HG03520 (cell line): ENCODE results near the gene PVR.
"Not testable (repeated sequence)": the region's sequence is repeated elsewhere in the genome, so short reads cannot be mapped to it uniquely, and the experiment has no call there.

Source experiments
- ATAC-seq: cut with Tn5 transposase; IDR thresholded peaks from one replicate; pipeline ENCODE4 v1.9.1; 2021; ENCODE audit warnings: mild to moderate bottlenecking, moderate library complexity; ENCODE audit not compliant: unreplicated experiment

The PVR gene

GRCh38 chr19:44618640-44619357, 24.9 kb upstream of the PVR start:
- ATAC-seq: no peak

DNA sequence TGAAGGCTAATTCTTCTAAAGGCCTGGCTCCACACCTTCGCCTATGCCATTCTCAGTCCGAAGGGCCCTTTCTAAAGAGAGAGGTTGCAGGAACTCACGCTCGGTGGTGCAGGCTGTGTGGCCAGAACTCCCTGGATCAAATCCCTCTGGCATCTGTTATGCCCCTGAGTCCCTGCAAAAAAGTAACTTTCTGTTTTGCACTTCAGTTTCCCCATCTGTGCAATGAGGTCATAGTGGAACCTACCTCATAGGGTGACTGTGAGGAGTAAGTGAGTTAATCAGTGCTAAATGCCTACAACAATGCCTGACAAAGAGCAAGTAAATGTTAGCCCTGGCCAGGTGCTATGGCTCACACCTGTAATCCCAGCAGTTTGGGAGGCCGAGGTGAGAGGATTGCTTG, 23.0 kb upstream of the PVR start:
- no peak for ATAC-seq

- no peak for ATAC-seq
Measured at GRCh38 chr19:44621367-44621766, 22.3 kb upstream of the PVR start.

DNA sequence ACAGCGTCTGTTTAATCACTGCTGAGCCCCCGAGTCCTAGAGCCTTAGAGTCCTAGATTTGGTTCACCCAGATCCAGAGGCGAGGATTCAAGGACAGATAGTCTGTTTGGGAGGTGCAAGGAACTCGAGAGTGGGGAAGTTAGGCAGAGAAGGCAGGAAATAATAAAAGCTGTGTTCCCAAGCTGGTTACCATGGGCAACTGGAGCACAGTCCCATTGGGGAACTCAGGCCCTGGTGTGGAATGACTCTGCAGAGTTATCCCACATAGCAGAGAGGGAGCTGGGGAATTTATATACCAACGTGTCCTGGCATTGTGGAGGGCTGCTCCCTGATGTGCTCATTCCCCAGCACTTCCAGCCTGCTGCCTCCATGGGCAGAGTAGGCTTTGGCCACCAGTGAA, 20.6 kb upstream of the PVR start:
- ATAC-seq: no peak

DNA sequence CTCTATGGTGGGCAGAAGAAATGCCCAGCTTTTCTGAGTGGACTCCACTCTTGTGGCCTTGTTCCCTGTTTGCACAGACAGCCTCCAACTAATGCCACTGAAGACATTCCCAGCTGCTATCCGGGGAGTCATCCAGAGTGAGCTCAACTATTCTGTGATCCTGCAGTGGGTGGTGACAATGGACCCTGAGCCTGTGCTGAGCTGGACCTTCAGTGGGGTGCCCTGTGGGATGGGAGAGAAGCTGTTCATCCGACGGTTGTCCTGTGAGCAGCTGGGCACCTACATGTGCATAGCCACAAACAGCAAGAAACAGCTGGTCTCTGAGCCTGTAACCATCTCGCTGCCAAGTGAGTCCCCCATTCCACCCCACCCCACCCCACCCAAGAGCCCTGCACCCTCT, 20.1 kb upstream of the PVR start:
- no peak for ATAC-seq

GRCh38 chr19:44624840-44625354, 18.8 kb upstream of the PVR start:
- ATAC-seq: no peak

DNA sequence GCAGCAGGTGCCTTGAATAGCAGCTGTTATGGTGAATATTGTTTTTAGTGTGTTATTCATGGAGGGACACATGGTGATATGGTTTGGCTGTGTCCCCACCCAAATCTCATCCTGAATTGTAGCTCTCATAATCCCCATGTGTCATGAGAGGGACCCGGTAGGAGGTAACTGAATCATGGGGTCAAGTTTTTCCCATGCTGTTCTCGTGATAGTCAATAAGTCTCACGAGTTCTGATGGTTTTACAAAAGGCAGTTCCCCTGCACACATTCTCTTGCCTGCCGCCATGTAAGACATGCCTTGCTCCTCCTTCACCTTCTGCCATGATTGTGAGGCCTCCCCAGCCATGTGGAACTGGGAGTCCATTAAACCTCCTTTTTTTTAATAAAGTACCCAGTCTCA, 18.1 kb upstream of the PVR start:
- not testable (repeated sequence) for ATAC-seq

GRCh38 chr19:44626048-44626624, 17.6 kb upstream of the PVR start:
- no peak for ATAC-seq

DNA sequence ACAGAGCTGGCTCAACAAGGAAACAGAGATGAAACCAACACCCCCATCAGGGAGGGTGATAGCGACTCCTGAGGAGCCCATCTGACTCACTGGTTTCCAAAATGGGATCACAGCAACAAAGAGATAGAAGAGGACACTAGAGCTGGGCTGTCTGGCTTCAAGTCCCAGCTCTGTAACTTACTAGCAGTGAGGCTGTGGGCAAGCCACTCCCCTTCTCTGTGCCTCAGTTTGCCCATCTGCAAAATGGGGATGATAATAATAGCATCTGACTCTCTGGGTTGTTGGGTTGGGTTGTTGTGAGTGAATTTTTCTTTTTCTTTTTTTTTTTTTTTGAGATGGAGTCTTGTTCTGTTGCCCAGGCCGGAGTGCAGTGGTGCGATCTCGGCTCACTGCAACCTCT, 16.1 kb upstream of the PVR start:
- ATAC-seq: no peak

GRCh38 chr19:44628793-44629192, 14.9 kb upstream of the PVR start:
- ATAC-seq: no peak

GRCh38 chr19:44631611-44632010, 12.1 kb upstream of the PVR start:
- ATAC-seq: not testable (repeated sequence)

GRCh38 chr19:44634058-44634457, 9.7 kb upstream of the PVR start:
- not testable (repeated sequence) for ATAC-seq

DNA sequence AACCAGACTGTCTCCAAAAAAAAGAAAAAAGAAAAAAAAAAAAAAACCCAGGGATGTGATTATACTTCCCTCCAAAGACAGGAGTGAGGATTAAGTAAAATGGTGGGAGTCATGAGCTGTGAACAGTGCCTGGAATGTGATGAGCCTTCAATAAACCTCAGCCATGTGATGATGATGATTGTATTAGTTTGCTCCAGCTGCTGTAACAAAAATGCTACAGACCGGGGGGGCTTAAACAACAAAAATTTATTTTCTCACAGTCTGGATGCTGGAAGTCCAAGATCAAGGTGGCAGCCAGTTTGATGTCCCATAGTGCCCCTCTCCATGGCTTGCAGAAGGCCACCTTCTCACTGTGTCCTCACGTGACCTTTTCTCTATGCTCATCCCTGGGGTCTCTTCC, 8.9 kb upstream of the PVR start:
- no peak for ATAC-seq

DNA sequence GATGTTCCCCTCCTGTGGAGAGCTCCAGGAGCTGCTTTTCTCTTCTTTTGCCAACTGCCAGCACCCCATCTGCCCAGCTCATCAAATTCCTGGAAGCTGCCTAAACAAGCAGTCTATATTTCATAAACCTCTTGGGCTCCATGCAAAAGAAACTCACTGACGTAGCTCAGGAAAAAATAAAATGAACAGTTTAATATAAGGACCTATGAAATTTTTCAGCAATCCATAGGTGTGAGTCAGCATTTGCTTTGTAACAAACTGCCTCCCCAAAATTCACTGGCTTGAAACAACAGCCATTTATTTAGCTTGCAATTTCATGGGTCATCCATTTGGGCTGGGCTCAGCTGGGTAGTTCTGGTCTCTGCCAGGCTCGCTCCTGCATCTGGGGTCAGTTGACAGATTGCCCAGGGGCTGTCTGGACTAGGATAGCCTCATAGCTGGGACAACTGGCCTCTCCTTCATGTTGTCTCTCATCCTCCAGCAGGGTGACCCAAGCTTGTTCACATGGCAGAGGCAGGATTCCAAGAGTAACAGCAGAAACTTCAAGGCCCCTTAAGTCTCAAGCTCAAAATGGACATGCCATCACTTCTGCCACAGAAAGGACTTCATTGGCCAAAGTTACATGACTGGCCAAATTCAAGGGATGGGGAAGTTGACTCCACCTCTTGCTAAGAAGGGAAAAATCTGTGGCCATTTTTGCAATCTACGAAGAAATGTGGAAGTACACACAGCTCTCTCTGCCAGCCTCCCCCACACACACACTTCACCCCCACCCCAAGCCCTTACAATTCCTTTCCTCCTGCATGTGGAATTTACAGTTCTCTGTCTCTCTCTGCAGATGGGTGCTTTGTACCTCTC, 7.9 kb upstream of the PVR start:
- no peak for ATAC-seq

- ATAC-seq: no peak
Measured at GRCh38 chr19:44636439-44637389, 7.0 kb upstream of the PVR start.

GRCh38 chr19:44637390-44637764, 6.3 kb upstream of the PVR start:
- no peak for ATAC-seq

- no peak for ATAC-seq
Measured at GRCh38 chr19:44640518-44640917, 3.2 kb upstream of the PVR start.

- no peak for ATAC-seq
Measured at GRCh38 chr19:44641501-44642265, 2.0 kb upstream of the PVR start.

- ATAC-seq: no peak
Measured at GRCh38 chr19:44642377-44642776, 1.3 kb upstream of the PVR start.
